Esophagus mucosa (tissue), 1 donor: ENCODE measurements around the gene LSR. TPM values are rescaled to one million over a fixed set of nuclear protein-coding genes. Genes with fewer than 3 reads are reported as not detected.
"Not testable (repeated sequence)": the region's sequence is repeated elsewhere in the genome, so short reads cannot be mapped to it uniquely, and the experiment has no call there.

ENCODE experiments used
- ATAC-seq: fragments of 200-7000 bp; cut with Tn5 transposase; one replicate; pipeline ENCODE4 v1.9.1; 2020
- total RNA-seq: library from RNA; stranded (reverse); gene quantifications from one replicate; pipeline ENCODE4 v1.2.4, GENCODE V29; 2023
- donor health status: DM: yes; HTN: yes; CAD: no.

The LSR gene
- total RNA-seq, 1 donor from 2014 or later: 66.6 TPM

- peak; percentile 66 for ATAC-seq
Measured at GRCh38 chr19:35267818-35268535, 19.2 kb downstream of the LSR start.

GRCh38 chr19:35268536-35269437 is 20.0 kb downstream of the LSR start, which contains the start of gene USF2:
Gene USF2 (plus strand): TSS chr19:35268962. CDS start chr19:35269102, 140 bp downstream.
- no peak for ATAC-seq

DNA sequence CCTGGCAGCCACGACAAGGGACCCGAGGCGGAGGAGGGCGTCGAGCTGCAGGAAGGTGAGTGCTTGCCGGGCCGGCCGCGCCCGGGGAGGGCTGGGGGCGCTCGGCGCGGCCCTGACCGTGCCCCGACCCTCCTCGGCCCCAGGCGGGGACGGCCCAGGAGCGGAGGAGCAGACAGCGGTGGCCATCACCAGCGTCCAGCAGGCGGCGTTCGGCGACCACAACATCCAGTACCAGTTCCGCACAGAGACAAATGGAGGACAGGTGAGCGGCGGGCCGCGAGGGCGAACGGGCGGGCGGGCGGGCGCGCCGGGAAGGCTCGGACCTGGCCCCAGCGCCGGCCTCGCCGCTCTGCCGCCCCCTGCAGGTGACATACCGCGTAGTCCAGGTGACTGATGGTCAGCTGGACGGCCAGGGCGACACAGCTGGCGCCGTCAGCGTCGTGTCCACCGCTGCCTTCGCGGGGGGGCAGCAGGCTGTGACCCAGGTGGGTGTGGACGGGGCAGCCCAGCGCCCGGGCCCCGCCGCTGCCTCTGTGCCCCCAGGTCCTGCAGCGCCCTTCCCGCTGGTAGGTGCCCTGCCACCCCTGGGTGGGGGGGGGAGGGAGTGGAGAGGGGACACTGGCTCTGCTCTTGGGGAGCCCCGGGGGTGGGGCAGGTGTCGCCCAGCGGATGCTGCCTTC is 20.8 kb downstream of the LSR start:
- peak; percentile 51 for ATAC-seq

DNA sequence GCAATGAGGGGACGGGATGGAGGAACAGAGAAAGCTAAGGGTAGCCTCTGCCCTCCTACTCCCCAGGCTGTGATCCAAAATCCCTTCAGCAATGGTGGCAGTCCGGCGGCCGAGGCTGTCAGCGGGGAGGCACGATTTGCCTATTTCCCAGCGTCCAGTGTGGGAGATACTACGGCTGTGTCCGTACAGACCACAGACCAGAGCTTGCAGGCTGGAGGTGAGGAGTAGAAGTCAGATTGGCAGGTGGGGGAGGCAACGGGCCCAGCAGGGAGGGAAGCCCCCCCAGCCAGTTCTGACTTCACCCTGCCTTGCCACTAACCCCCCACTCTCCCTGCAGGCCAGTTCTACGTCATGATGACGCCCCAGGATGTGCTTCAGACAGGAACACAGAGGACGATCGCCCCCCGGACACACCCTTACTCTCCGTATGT is 21.6 kb downstream of the LSR start:
- ATAC-seq: no peak

GRCh38 chr19:35271546-35271945 is 22.7 kb downstream of the LSR start:
- ATAC-seq: no peak

DNA sequence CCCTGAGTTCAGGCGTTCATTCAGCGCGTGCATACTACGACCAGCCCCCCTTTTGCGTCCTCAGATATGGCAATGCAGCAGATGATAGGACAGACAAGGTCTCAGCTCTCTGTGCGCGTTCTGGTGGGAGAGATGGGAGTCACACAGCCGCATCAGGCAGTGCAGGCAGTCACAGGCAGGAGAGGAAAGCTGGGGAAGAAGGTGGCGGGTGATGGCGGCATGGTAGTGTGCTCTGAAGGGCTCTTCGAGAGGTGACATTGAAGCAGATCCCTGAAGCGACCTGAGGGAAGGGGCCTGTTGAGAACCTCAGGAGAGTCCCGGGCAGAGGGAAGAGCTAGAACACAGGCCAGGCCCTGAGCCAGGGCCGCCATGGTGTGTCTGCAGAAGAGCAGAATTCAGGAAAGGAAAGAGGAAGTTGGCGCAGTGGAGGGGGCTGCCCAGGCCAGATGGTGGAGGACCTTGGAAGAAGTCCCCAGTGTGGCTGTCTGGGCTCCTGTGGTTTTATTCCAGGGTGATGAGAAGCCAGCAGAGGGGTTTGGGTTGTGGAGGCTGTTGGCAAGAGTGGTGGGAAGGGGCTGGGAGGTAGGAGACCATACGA is 23.4 kb downstream of the LSR start:
- no peak for ATAC-seq

DNA sequence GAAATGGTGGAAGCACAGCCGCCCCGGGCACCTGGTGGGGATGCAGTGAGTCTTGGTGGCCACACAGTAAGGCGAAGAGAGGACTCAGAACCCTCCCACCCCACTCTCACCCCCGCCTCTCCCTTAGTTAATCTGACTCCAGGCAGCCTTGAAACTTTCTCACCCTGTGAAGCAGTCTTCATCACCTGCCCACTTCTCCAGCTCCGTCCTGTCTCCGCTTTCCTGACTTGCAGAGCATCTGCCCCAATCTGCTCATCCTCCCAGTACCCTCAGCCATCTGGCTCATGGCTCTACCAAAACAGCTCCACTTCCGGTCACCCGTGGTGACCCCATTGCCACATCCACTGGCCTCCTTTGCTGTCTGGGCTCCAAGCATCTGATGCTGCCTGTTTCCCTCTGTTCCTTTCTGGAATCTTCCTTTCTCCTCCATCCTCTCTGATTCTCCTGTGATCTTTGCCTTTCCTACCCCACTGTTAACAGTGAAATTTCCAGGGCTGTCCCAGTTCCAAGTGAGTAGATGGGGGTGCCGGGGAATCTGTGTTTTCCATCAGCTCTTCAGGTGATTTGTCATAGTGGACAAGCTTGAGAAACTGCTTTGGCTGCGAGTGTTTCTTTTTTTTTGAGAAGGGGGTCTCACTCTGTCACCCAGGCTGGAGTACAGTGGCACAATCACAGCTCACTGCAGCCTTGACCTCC is 24.3 kb downstream of the LSR start:
- ATAC-seq: no peak

DNA sequence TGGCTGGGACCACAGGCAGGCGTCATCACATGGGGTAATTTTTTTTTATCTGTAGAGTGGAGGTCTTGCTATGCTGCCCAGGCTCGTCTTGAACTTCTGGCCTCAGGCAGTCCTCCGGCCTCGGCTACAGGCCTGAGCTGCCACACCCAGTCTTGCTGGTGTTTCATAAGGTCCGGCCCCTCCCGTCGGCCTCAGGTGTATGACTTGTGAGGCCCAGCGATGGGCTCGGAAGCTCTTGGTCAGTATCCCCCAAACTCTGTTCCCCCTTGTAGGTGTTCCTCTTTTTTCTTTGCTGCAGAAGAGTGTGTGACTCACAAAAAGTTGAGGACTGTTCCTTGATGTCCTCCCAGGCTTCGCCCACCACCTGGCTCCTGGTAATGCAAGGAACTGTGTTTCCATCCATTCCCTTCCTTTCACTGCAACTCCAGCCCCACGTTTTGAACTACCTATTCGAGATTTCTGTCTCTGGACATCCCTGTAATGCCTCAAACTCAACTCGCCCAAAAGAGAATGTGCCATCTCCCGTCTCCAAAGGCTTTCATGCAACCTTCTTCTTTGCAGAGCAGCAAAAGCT is 25.0 kb downstream of the LSR start:
- ATAC-seq: no peak

- no peak for ATAC-seq
Measured at GRCh38 chr19:35274323-35274722, 25.5 kb downstream of the LSR start.

- no peak for ATAC-seq
Measured at GRCh38 chr19:35276706-35277281, 28.0 kb downstream of the LSR start.

GRCh38 chr19:35278578-35279284 is 29.9 kb downstream of the LSR start:
- no peak for ATAC-seq

DNA sequence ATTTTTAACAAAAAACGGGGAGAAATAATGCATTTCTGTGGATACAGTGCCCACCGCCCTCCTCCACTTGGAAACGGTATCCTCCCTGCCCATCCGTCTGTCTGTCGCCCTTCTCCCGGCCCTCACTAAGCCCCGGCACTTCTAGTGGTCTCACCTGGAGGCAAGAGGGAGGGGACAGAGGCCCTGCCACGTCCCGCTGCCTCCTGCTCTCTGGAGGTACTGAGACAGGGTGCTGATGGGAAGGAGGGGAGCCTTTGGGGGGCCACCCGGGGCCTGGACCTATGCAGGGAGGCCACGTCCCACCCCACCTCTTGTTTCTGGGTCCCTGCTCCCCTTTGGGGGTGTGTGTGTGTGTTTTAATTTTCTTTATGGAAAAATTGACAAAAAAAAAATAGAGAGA is 30.6 kb downstream of the LSR start:
- no peak for ATAC-seq

GRCh38 chr19:35279985-35280821 is 31.4 kb downstream of the LSR start:
- ATAC-seq: peak; percentile 4

- ATAC-seq: peak; percentile 73
Measured at GRCh38 chr19:35281303-35281702, 32.5 kb downstream of the LSR start.

GRCh38 chr19:35284153-35285094 is 35.6 kb downstream of the LSR start:
- no peak for ATAC-seq

- ATAC-seq: no peak
Measured at GRCh38 chr19:35285095-35285449, 36.3 kb downstream of the LSR start.

DNA sequence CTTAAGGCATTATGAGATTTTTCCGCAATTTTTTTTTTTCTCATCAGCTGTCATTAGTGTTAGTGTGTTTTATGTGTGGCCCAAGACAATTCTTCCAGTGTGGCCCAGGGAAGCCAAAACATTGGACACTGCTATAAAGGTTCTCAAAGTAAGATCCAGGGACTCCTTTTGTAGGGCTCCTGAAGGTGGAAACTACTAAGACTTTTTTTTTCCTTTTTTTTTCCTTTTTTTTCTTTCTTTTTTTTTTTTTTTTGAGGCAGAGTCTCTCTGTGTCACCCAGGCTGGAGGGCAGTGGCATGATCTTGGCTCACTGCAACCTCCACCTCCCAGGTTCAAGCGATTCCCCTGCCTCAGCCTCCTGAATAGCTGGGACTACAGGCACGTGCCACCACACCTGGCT is 36.7 kb downstream of the LSR start:
- not testable (repeated sequence) for ATAC-seq

DNA sequence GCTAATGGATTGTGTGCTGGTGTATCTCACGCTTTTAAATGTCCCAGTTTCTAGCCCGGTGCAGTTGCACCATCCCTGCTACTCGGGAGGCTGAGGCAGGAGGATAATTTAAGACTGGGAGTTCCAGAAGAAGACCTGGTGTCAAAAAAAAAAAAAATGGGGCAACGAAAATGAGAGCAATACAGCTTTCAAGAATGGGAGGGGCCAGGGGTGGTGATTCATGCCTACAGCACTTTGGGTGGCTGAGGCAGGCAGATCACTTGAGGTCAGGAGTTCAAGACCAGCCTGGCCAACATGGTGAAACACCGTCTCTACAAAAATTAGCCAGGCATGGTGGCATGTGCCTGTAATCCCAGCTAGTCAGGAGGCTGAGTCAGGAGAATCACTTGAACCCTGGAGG is 37.3 kb downstream of the LSR start:
- ATAC-seq: not testable (repeated sequence)

DNA sequence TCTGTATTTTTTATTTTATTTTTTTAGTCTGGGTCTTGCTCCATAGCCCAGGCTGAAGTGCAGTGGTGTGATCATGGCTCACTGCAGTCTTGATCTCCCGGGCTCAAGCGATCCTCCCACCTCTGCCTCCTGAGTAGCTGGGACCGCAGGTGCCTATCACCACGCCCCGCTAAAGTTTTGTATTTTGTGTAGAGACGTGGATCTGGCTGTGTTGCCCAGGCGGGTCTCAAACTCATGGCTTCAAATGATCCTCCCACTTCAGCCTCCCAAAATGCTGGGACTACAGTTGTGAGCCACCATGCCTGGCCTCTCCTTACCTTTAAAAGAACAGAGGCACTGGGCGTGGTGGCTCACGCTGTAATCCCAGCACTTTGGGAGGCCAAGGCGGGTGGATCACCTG is 38.9 kb downstream of the LSR start:
- no peak for ATAC-seq
